ENCODE measurements around the gene ARHGAP22. TPM values are rescaled to one million over a fixed set of nuclear protein-coding genes. Genes with fewer than 3 reads are reported as not detected.

The ARHGAP22 gene, protein sequence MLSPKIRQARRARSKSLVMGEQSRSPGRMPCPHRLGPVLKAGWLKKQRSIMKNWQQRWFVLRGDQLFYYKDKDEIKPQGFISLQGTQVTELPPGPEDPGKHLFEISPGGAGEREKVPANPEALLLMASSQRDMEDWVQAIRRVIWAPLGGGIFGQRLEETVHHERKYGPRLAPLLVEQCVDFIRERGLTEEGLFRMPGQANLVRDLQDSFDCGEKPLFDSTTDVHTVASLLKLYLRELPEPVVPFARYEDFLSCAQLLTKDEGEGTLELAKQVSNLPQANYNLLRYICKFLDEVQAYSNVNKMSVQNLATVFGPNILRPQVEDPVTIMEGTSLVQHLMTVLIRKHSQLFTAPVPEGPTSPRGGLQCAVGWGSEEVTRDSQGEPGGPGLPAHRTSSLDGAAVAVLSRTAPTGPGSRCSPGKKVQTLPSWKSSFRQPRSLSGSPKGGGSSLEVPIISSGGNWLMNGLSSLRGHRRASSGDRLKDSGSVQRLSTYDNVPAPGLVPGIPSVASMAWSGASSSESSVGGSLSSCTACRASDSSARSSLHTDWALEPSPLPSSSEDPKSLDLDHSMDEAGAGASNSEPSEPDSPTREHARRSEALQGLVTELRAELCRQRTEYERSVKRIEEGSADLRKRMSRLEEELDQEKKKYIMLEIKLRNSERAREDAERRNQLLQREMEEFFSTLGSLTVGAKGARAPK
- total RNA-seq (not detected), polyA plus RNA-seq (not detected)

DNA sequence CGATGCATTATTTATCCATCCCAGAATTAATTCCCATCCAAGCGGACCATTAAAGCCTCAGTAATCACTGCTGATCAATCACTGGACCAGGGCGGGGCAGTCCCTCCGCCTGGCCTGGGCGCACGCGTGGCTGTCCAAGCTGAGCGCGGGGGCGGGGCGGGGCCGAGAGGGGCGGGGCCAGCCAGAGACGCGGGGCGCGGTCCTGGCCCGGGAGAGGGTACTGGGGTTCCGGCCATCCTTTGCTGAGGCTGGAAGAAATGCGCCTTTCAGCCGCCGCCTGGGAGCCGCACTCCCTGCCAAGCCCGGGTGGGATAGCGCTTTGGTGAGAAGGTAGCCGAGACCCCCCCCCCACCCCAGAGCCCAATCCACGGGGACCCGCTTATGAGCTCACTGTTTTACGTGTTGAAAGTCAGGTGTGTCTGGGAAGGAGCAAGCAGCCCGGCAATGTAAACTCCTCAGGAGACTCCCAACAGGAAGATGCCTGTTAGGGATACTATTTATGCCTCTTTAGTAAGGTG lies at the start of gene ARHGAP22:
TSS of gene ARHGAP22 (minus strand) at position 83 of the 518 bp plus-strand sequence. CDS start 277 bp downstream, outside the sequence.
- H3K27ac ChIP-seq (ENCODE audit: low read depth, low read length): no peak within 1 kb of the TSS
- no peak within 1 kb of the TSS for H3K27ac Mint-ChIP-seq
- no peaks in the 10 kb centered on the region for H3K36me3 ChIP-seq (ENCODE audit: insufficient read depth, low read length)
- peaks cover 0 to 8% (median 4%) of the 10 kb centered on the region in 3 donors for H3K4me1 Mint-ChIP-seq
- ChIA-PET POLR2A (no interaction called here), CTCF (no interaction called here)
- no peaks in the 10 kb centered on the region for H3K9me3 ChIP-seq (ENCODE audit: low read length)
- H3K27me3 ChIP-seq (ENCODE audit: insufficient read depth, low read length, poor library complexity, severe bottlenecking): no peaks in the 10 kb centered on the region
- H3K9me3 Mint-ChIP-seq: peaks cover 0 to 2% (median 0%) of the 10 kb centered on the region in 5 donors
- H3K4me1 ChIP-seq (ENCODE audit: insufficient read depth, low read length): no peaks in the 10 kb centered on the region
- no peak within 1 kb of the TSS for H3K4me3 ChIP-seq (ENCODE audit: low read length)
- no peaks in the 10 kb centered on the region for H3K36me3 Mint-ChIP-seq
- peaks cover 22 to 42% of the 10 kb centered on the region in 2 donors for H3K27me3 Mint-ChIP-seq
- DNase-seq: peak in 1 of 5 donors; percentile 21
- peak within 1 kb of the TSS in 3 of 7 donors; percentile 25 to 47 (median 45) for H3K4me3 Mint-ChIP-seq

DNA sequence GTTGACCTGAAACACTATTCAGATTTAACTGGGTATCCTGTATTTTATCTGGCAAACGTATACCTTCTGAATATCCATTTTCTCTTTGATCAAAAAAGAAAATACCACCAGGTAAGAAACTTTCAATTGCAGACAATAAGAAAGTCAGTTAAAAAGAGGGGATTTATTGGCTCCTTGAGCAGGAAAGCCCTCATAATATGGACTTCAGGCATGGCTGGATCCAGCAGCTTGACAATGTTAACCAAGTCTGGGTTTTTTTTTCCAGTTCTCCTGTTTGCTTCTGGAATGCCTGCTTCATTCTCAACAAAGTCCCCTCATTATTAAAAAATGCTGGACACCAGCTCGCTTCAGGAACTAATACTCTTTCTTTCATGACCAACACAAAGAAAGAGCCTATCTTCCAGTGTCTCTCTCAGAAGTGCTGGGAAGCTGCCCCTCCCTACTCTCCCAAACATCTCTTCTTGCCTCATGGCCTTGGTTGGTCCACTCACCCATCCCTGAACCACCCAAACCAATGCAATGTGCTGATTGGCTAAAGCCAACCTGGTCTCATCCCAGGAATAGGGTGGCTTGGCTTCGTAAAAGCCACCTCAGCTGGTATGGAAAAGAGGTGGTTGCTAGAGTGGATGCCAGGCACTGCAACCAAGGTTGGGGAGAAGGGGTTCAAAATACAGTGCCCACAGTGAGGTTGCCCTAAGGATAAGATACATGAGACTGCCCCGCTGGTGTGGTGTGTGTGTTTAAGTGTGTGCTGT lies 49.2 kb upstream of the ARHGAP22 start:
- CTCF ChIA-PET: interaction anchor here (0.8 kb wide), 1 partner anchor 753 kb away, joined by 3 read pairs; no protein-coding TSS in a partner anchor
- no peaks in the 10 kb centered on the region for H3K27me3 ChIP-seq (ENCODE audit: insufficient read depth, low read length, poor library complexity, severe bottlenecking)
- H3K4me1 ChIP-seq (ENCODE audit: insufficient read depth, low read length): peaks cover 5% of the 10 kb centered on the region
- POLR2A ChIA-PET: no interaction called here
- peak overlapping the region in 1 of 7 donors; percentile 42 for H3K4me3 Mint-ChIP-seq
- H3K9me3 Mint-ChIP-seq: peaks cover 0 to 3% (median 0%) of the 10 kb centered on the region in 5 donors
- H3K36me3 Mint-ChIP-seq: no peaks in the 10 kb centered on the region
- H3K4me3 ChIP-seq (ENCODE audit: low read length): no peak overlapping the region
- H3K36me3 ChIP-seq (ENCODE audit: insufficient read depth, low read length): no peaks in the 10 kb centered on the region
- H3K4me1 Mint-ChIP-seq: peaks cover 4 to 5% (median 5%) of the 10 kb centered on the region in 3 donors
- no peak for DNase-seq
- H3K27ac ChIP-seq (ENCODE audit: low read depth, low read length): no peak overlapping the region
- peaks cover 22 to 26% of the 10 kb centered on the region in 2 donors for H3K27me3 Mint-ChIP-seq
- H3K9me3 ChIP-seq (ENCODE audit: low read length): no peaks in the 10 kb centered on the region
- H3K27ac Mint-ChIP-seq: no peak overlapping the region

DNA sequence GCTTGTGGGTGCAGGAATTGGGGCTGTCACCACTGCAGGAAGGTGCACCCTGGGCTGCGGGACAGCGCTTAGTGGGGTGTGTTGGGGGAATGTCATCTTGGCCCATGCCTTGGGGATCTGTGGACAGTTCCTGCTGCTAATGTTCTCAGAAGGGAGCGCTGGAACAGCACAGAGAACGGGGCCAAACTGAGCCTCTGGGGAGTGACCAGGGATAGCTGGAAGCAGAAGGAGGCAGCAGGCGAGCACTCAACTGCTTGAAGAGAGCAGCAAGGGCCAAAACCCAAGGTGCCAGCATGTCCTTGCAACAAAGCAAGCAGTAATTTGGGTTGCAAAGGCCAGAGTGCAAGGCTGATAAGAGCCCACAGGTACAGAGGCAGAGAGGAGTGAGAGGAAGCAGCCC lies 48.5 kb upstream of the ARHGAP22 start:
- Histone ChIP-seq H3K4me3 (ENCODE audit: low read length) (no peak overlapping the region), H3K9me3 (ENCODE audit: low read length) (no peaks in the 10 kb centered on the region), H3K4me1 (ENCODE audit: insufficient read depth, low read length) (peaks cover 5% of the 10 kb centered on the region), H3K27ac (ENCODE audit: low read depth, low read length) (no peak overlapping the region), H3K27me3 (ENCODE audit: insufficient read depth, low read length, poor library complexity, severe bottlenecking) (no peaks in the 10 kb centered on the region), H3K36me3 (ENCODE audit: insufficient read depth, low read length) (no peaks in the 10 kb centered on the region)
- Mint-ChIP-seq H3K4me1 (peaks cover 4 to 5% (median 5%) of the 10 kb centered on the region in 3 donors), H3K27ac (no peak overlapping the region), H3K4me3 (peak overlapping the region in 2 of 7 donors; percentile 44 to 61), H3K36me3 (no peaks in the 10 kb centered on the region), H3K9me3 (peaks cover 0 to 3% (median 0%) of the 10 kb centered on the region in 5 donors), H3K27me3 (peaks cover 18 to 20% of the 10 kb centered on the region in 2 donors)
- ChIA-PET POLR2A (no interaction called here), CTCF (no interaction called here)
- no peak for DNase-seq

DNA sequence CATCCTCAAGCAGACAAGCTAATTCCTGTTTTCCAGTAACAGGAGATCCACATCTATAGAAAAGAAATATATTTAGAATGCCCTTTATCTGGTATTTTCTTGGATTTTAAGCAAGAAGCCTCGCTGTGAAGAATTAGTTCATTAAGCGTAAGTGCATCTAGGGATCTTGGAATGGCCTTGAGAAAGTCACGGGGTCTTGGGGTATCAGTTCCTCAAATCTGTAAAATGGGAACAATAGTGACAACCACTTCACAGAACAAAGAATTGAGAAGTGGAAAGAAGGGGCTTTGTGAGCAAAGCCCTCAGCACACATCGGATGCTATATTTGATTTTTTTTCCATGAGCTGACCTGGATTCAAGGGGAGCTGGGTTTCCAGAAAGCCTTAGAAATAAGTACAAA lies 47.5 kb upstream of the ARHGAP22 start:
- Mint-ChIP-seq H3K4me3 (no peak overlapping the region), H3K4me1 (peaks cover 5 to 6% (median 5%) of the 10 kb centered on the region in 3 donors), H3K27me3 (peaks cover 10 to 18% of the 10 kb centered on the region in 2 donors), H3K9me3 (peaks cover 0 to 3% (median 0%) of the 10 kb centered on the region in 5 donors), H3K36me3 (no peaks in the 10 kb centered on the region), H3K27ac (no peak overlapping the region)
- ChIA-PET CTCF (no interaction called here), POLR2A (no interaction called here)
- no peak overlapping the region for H3K27ac ChIP-seq (ENCODE audit: low read depth, low read length)
- no peaks in the 10 kb centered on the region for H3K36me3 ChIP-seq (ENCODE audit: insufficient read depth, low read length)
- H3K4me3 ChIP-seq (ENCODE audit: low read length): no peak overlapping the region
- DNase-seq: no peak
- H3K27me3 ChIP-seq (ENCODE audit: insufficient read depth, low read length, poor library complexity, severe bottlenecking): no peaks in the 10 kb centered on the region
- H3K4me1 ChIP-seq (ENCODE audit: insufficient read depth, low read length): peaks cover 5% of the 10 kb centered on the region
- H3K9me3 ChIP-seq (ENCODE audit: low read length): no peaks in the 10 kb centered on the region

DNA sequence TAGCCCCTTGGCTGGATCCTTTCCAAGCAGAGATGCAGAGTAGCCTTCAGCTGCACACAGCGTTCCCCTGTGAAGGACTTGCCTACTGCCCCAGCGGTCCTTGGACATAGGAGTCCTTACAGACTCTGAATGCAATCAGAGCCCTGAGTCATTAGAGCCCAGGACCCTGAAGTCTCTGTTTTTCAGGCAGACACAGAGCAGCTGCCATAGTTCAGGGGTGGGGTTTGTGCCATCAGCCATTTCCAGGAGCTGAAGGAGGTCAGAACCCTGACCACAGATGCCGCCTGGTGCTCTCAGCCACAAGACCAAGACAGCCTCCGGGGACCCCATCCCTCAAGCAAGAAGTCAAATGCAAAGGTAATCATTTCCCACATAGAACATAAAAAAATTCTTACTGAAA lies 47.0 kb upstream of the ARHGAP22 start:
- DNase-seq: no peak
- Histone ChIP-seq H3K4me3 (ENCODE audit: low read length) (no peak overlapping the region), H3K9me3 (ENCODE audit: low read length) (no peaks in the 10 kb centered on the region), H3K4me1 (ENCODE audit: insufficient read depth, low read length) (peaks cover 5% of the 10 kb centered on the region), H3K36me3 (ENCODE audit: insufficient read depth, low read length) (no peaks in the 10 kb centered on the region), H3K27ac (ENCODE audit: low read depth, low read length) (no peak overlapping the region), H3K27me3 (ENCODE audit: insufficient read depth, low read length, poor library complexity, severe bottlenecking) (no peaks in the 10 kb centered on the region)
- H3K36me3 Mint-ChIP-seq: no peaks in the 10 kb centered on the region
- no peak overlapping the region for H3K4me3 Mint-ChIP-seq
- peak overlapping the region in 1 of 8 donors; percentile 80 for H3K27ac Mint-ChIP-seq
- peaks cover 5 to 6% (median 5%) of the 10 kb centered on the region in 3 donors for H3K4me1 Mint-ChIP-seq
- peaks cover 9 to 17% of the 10 kb centered on the region in 2 donors for H3K27me3 Mint-ChIP-seq
- peaks cover 0 to 3% (median 0%) of the 10 kb centered on the region in 5 donors for H3K9me3 Mint-ChIP-seq
- ChIA-PET POLR2A (no interaction called here), CTCF (no interaction called here)

DNA sequence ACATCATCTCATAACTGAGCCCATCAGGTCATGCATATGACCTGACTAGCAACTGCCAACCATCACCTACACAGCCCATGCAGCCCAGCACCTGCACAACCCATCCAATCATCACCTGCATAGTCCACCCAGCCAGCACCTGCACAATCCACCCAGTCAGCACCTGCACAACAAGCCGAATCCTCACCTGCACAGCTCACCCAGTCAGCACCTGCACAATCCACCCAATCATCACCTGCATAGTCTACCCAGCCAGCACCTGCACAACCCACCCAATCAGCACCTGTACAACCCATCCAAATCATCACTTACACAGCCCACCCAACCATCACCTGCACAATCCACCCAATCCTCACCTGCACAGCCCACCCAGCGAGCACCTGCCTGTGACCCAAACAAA lies 46.4 kb upstream of the ARHGAP22 start:
- Mint-ChIP-seq H3K4me1 (peaks cover under 1 to 3% (median 1%) of the 10 kb centered on the region in 3 donors), H3K9me3 (peaks cover 0 to 3% (median 0%) of the 10 kb centered on the region in 5 donors), H3K27me3 (peaks cover 6 to 14% of the 10 kb centered on the region in 2 donors), H3K4me3 (no peak overlapping the region), H3K27ac (peak overlapping the region in 1 of 8 donors; percentile 80), H3K36me3 (no peaks in the 10 kb centered on the region)
- ChIA-PET CTCF (no interaction called here), POLR2A (no interaction called here)
- no peak overlapping the region for H3K27ac ChIP-seq (ENCODE audit: low read depth, low read length)
- no peaks in the 10 kb centered on the region for H3K27me3 ChIP-seq (ENCODE audit: insufficient read depth, low read length, poor library complexity, severe bottlenecking)
- H3K36me3 ChIP-seq (ENCODE audit: insufficient read depth, low read length): no peaks in the 10 kb centered on the region
- DNase-seq: no peak
- H3K4me1 ChIP-seq (ENCODE audit: insufficient read depth, low read length): no peaks in the 10 kb centered on the region
- H3K9me3 ChIP-seq (ENCODE audit: low read length): no peaks in the 10 kb centered on the region
- no peak overlapping the region for H3K4me3 ChIP-seq (ENCODE audit: low read length)

DNA sequence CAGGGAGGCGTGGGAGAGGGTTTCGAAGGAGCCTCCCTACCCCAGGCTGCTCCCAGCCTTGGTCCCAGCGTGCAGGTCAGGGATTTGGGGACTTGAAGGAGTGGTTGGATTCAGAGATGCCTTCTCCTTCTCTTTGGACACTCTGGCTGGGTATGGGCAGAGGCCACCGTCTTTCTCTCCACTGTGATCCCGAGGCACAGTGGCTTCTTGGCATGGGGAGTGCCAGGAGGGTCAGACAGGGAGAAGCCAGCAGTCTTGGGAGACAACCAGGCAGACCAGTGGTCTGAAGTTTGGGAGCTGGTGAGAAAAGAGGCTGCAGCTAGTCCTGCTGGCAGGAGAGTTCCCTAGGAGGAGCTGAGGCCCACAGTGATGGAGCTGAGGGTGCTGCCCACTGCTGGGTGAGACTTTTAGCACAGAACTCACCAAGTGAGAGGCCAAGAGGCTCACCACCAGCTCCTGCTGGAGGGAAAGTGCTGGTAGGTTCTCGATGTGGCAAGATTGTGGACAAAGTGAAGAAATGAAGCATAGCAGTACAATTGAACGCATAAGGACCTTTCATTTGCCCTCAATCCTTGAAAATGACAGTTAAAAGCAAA lies 44.6 kb upstream of the ARHGAP22 start:
- Histone ChIP-seq H3K27me3 (ENCODE audit: insufficient read depth, low read length, poor library complexity, severe bottlenecking) (no peaks in the 10 kb centered on the region), H3K4me1 (ENCODE audit: insufficient read depth, low read length) (no peaks in the 10 kb centered on the region), H3K4me3 (ENCODE audit: low read length) (no peak overlapping the region), H3K36me3 (ENCODE audit: insufficient read depth, low read length) (no peaks in the 10 kb centered on the region), H3K27ac (ENCODE audit: low read depth, low read length) (no peak overlapping the region), H3K9me3 (ENCODE audit: low read length) (no peaks in the 10 kb centered on the region)
- Mint-ChIP-seq H3K4me3 (no peak overlapping the region), H3K27ac (no peak overlapping the region), H3K27me3 (peaks cover 7 to 16% of the 10 kb centered on the region in 2 donors), H3K36me3 (no peaks in the 10 kb centered on the region), H3K4me1 (peaks cover 0 to 3% (median 0%) of the 10 kb centered on the region in 3 donors), H3K9me3 (peaks cover 0 to 3% (median 0%) of the 10 kb centered on the region in 5 donors)
- CTCF ChIA-PET: no interaction called here
- POLR2A ChIA-PET: no interaction called here
- no peak for DNase-seq
